Endothelial cell of umbilical vein (primary cell): Measurements from ENCODE around the gene RMDN2. TPM values are rescaled to one million over a fixed set of nuclear protein-coding genes. Genes with fewer than 3 reads are reported as not detected.

Source experiments
- BruUV-seq: library from RNA; stranded (reverse); fragments of 400-500 nt; replicated peaks from 2 replicates; lab custom pipeline; 2021; lab: Mats Ljungman, UMichigan
- CTCF ChIA-PET: fragments of 300-600, 350-600 bp; sonication (Branson Sonifier 250); formaldehyde crosslinking; loops from one replicate; lab custom pipeline; 2021; ENCODE audit warnings: antibody characterized with exemption, inconsistent platforms; lab: Charles Lee
- POLR2A ChIA-PET: fragments of 300-600, 350-600 bp; sonication (Branson Sonifier 250); formaldehyde crosslinking; loops from one replicate; lab custom pipeline; 2021; ENCODE audit warnings: antibody characterized with exemption, inconsistent platforms; lab: Charles Lee
- DNase-seq: peaks from one replicate; pipeline ENCODE4 v3.0.0-alpha.2; 2011; ENCODE audit warnings: low read depth, low spot score
- FAIRE-seq: peaks from 2 replicates; lab custom pipeline; 2011; peaks lifted over from hg19 to GRCh38; lab: Jason Lieb, UNC
- H2AFZ ChIP-seq: 2 replicates; pipeline ENCODE4 v1.6.0; 2012; ENCODE audit warnings: low read depth, low read length, control low read depth, inconsistent platforms
- H3K27ac ChIP-seq: 2 replicates; pipeline ENCODE4 v1.5.1; 2011; ENCODE audit warnings: low read depth, mild to moderate bottlenecking, control low read depth, low read length, moderate library complexity; ENCODE audit not compliant: insufficient read depth
- H3K27me3 ChIP-seq, 2 experiments: 2 replicates each; pipeline versions ENCODE4 v1.6.0 to v1.6.1; 2011; ENCODE audit warnings: low read length in 2 of 2, mixed read lengths in 1 of 2; ENCODE audit not compliant: control insufficient read depth in 2 of 2, insufficient read depth in 2 of 2
- H3K36me3 ChIP-seq, 2 experiments: 2 replicates in 1 of 2; 3 replicates in 1 of 2; pipeline ENCODE4 v1.5.1; 2011; ENCODE audit warnings: low read length in 2 of 2, mild to moderate bottlenecking in 1 of 2, moderate library complexity in 1 of 2; ENCODE audit not compliant: control insufficient read depth in 2 of 2, insufficient read depth in 2 of 2; ENCODE audit errors: extremely low read depth in 1 of 2
- H3K4me1 ChIP-seq: 3 replicates; pipeline ENCODE4 v1.5.1; 2011; ENCODE audit warnings: mild to moderate bottlenecking, low read length; ENCODE audit not compliant: control insufficient read depth, insufficient read depth; ENCODE audit errors: extremely low read depth
- H3K4me2 ChIP-seq: 2 replicates; pipeline ENCODE4 v1.6.1; 2011; ENCODE audit warnings: low read length, control low read depth, mixed read lengths; ENCODE audit not compliant: insufficient read depth
- H3K4me3 ChIP-seq, 3 experiments: fragments of 200-600 bp in 1 of 3; sonication (generic), shearing (Covaris generic) in 1 of 3; replicated peaks in 1 of 3; 2 replicates each; pipeline ENCODE4 v1.5.1; 2011 to 2016; ENCODE audit warnings: control low read depth in 3 of 3, low read length in 3 of 3, mild to moderate bottlenecking in 2 of 3, inconsistent platforms in 1 of 3, low read depth in 1 of 3, moderate library complexity in 1 of 3; ENCODE audit not compliant: insufficient read depth in 1 of 3
- H3K79me2 ChIP-seq: 2 replicates; pipeline ENCODE4 v1.6.0; 2012; ENCODE audit warnings: low read length, inconsistent platforms; ENCODE audit not compliant: control insufficient read depth, insufficient read depth
- H3K9ac ChIP-seq: replicated peaks from 2 replicates; pipeline ENCODE3; 2011; ENCODE audit warnings: low read length, control low read depth; ENCODE audit not compliant: insufficient read depth; ENCODE audit errors: extremely low read depth
- H3K9me1 ChIP-seq: replicated peaks from 3 replicates; pipeline ENCODE4 v1.6.0; 2011; ENCODE audit warnings: mild to moderate bottlenecking, low read length; ENCODE audit not compliant: control insufficient read depth, insufficient read depth; ENCODE audit errors: extremely low read depth
- H3K9me3 ChIP-seq: replicated peaks from 2 replicates; pipeline ENCODE4 v1.5.1; 2012; ENCODE audit warnings: low read length, inconsistent platforms; ENCODE audit not compliant: control insufficient read depth, insufficient read depth
- H4K20me1 ChIP-seq: replicated peaks from 2 replicates; pipeline ENCODE3; 2011; ENCODE audit warnings: mild to moderate bottlenecking, low read length; ENCODE audit not compliant: control insufficient read depth, insufficient read depth; ENCODE audit errors: extremely low read depth
- EZH2 ChIP-seq: IDR thresholded peaks from 2 replicates; pipeline ENCODE4 v1.6.1; 2012; ENCODE audit warnings: borderline replicate concordance, low read depth, mild to moderate bottlenecking, moderate library complexity, low read length, inconsistent platforms; ENCODE audit not compliant: severe bottlenecking
- FOS ChIP-seq: IDR thresholded peaks from 2 replicates; pipeline ENCODE4 v1.6.1; 2011; ENCODE audit warnings: mild to moderate bottlenecking, low read length, moderate library complexity, borderline replicate concordance; ENCODE audit not compliant: insufficient read depth
- GATA2 ChIP-seq: IDR thresholded peaks from 2 replicates; pipeline ENCODE4 v1.7.0; 2011; ENCODE audit warnings: low read depth, mild to moderate bottlenecking, moderate library complexity, mixed read lengths, low read length; ENCODE audit not compliant: insufficient read length, insufficient read depth
- JUN ChIP-seq: IDR thresholded peaks from 2 replicates; pipeline ENCODE4 v1.6.1; 2011; ENCODE audit warnings: borderline replicate concordance, low read depth; ENCODE audit not compliant: insufficient read length, insufficient read depth
- MYC ChIP-seq: IDR thresholded peaks from one replicate; pipeline ENCODE4 v1.6.1; 2011; ENCODE audit warnings: mild to moderate bottlenecking, low read depth, low read length
- POLR2A ChIP-seq: IDR thresholded peaks from 2 replicates; pipeline ENCODE4 v1.6.1; 2012; ENCODE audit warnings: low read depth, mild to moderate bottlenecking, control low read depth, low read length
- POLR2AphosphoS5 ChIP-seq: IDR thresholded peaks from 2 replicates; pipeline ENCODE4 v1.6.1; 2012; ENCODE audit warnings: low read depth, mild to moderate bottlenecking, control low read depth, low read length, moderate library complexity; ENCODE audit not compliant: insufficient read depth
- dilution Hi-C: fragments of 300-500 bp; cut with MboI; formaldehyde crosslinking; loops from one replicate; pipeline ENCODE4 v1.15.0; 2019; ENCODE audit warnings: low sequenced_read_pairs; ENCODE audit not compliant: extremely low pct_ligation_motif_present
- intact Hi-C: fragments of 100-400 bp; cut with micrococcal nuclease; formaldehyde crosslinking; loops from one replicate; pipeline ENCODE4 v1.10.0; 2022
- polyA plus RNA-seq, 4 experiments: library from polyadenylated mRNA; depleted of rRNA in 3 of 4; stranded (reverse) in 3 of 4; unstranded in 1 of 4; fragments of >200 nt; gene quantifications; 2 replicates each; pipeline versions ENCODE4 v1.2.1 to v1.2.3, GENCODE V29; 2011 to 2012; ENCODE audit warnings: missing spikeins in 1 of 4
- total RNA-seq: library from RNA; stranded (reverse); gene quantifications from 2 replicates; pipeline ENCODE4 v1.2.3, GENCODE V29; 2021
- TF ChIP-seq, protein P1 (sequence below), 2 donors: IDR thresholded peaks; 1 replicate in 1 of 2; 2 replicates in 1 of 2; pipeline ENCODE4 v1.5.1; 2011; ENCODE audit warnings: low read length in 2 of 2, mild to moderate bottlenecking in 2 of 2, moderate library complexity in 2 of 2, control low read depth in 1 of 2, inconsistent platforms in 1 of 2, low read depth in 1 of 2; ENCODE audit not compliant: insufficient read depth in 1 of 2; ENCODE audit errors: extremely low read depth in 1 of 2
- TF ChIP-seq, protein P2 (sequence below): IDR thresholded peaks from 2 replicates; pipeline ENCODE4 v1.6.1; 2011; ENCODE audit not compliant: insufficient read depth, insufficient read length

Gene RMDN2
- total and polyA plus RNA-seq, 2 donors (not counting 3 experiments of a cell fraction or from before 2014, with no cell fraction given) = 0.97 to 2.8 TPM

DNA sequence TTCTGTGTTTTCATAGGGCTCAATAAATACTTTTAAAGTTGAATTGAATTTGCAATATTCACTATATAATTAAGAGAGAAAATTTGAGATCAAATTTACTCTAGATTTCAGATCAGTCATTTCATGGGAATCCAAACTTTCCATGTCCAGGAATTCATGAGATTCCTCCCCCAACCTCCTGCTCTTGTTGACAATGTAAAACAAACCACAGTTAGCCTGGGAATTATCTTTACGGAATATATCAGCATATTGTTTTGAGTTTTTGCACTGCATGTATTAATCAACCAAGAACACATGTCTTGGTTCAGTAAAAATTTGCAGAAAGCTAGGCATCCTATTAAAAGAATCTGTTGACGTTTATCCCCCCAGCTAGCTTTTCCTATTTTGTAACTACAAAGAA lies 108.6 kb downstream of the RMDN2 start:
- H3K9ac ChIP-seq = no peak overlapping the region
- no peak overlapping the region for H3K27ac ChIP-seq
- H3K9me1 ChIP-seq = no peaks in the 10 kb centered on the region

More for the DNA sequence above, 108.6 kb downstream of the RMDN2 start:
- POLR2A ChIA-PET = no interaction called here
- Histone ChIP-seq H3K4me1 (no peaks in the 10 kb centered on the region), H3K27me3 (peaks cover 26 to 36% of the 10 kb centered on the region in 2 experiments), H3K36me3 (no peaks in the 10 kb centered on the region), H3K4me2 (no peak overlapping the region), H4K20me1 (no peaks in the 10 kb centered on the region), H3K79me2 (no peaks in the 10 kb centered on the region), H3K4me3 (no peak overlapping the region), H3K9me3 (no peaks in the 10 kb centered on the region), H2AFZ (no peak overlapping the region)
- BruUV-seq = no TSS peak
- CTCF ChIA-PET = no interaction called here
- dilution Hi-C loops (no loop called here), intact Hi-C loops (no loop called here)
- FAIRE-seq (no peak), DNase-seq (no peak)
- no peak for TF ChIP-seq FOS
- TF ChIP-seq, protein P1, sequence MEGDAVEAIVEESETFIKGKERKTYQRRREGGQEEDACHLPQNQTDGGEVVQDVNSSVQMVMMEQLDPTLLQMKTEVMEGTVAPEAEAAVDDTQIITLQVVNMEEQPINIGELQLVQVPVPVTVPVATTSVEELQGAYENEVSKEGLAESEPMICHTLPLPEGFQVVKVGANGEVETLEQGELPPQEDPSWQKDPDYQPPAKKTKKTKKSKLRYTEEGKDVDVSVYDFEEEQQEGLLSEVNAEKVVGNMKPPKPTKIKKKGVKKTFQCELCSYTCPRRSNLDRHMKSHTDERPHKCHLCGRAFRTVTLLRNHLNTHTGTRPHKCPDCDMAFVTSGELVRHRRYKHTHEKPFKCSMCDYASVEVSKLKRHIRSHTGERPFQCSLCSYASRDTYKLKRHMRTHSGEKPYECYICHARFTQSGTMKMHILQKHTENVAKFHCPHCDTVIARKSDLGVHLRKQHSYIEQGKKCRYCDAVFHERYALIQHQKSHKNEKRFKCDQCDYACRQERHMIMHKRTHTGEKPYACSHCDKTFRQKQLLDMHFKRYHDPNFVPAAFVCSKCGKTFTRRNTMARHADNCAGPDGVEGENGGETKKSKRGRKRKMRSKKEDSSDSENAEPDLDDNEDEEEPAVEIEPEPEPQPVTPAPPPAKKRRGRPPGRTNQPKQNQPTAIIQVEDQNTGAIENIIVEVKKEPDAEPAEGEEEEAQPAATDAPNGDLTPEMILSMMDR (IDR thresholded peaks at IDR 0.05; ENCODE audit: extremely low read depth in 1 of 2, insufficient read depth in 1 of 2, low read depth in 1 of 2, low read length in 2 of 2) = no peak
- TF ChIP-seq GATA2 = no peak
- no peak for TF ChIP-seq MYC
- no peak for TF ChIP-seq POLR2AphosphoS5
- no peak for TF ChIP-seq JUN
- TF ChIP-seq, protein P2, sequence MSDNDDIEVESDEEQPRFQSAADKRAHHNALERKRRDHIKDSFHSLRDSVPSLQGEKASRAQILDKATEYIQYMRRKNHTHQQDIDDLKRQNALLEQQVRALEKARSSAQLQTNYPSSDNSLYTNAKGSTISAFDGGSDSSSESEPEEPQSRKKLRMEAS = no peak
- TF ChIP-seq EZH2 = no peak
- TF ChIP-seq POLR2A = no peak
